IMR-90 (cell line): ENCODE results near the gene RXRB. TPM values are rescaled to one million over a fixed set of nuclear protein-coding genes. Genes with fewer than 3 reads are reported as not detected.

Source experiments
- ATAC-seq: fragments of 200-7000 bp; cut with Tn5 transposase; 2 replicates; pipeline ENCODE4 v1.9.1; 2020; ENCODE audit warnings: low read depth, mild to moderate bottlenecking, moderate library complexity
- BruUV-seq: library from RNA; stranded (reverse); fragments of 400-500 nt; replicated peaks from 2 replicates; lab custom pipeline; 2021; lab: Mats Ljungman, UMichigan
- CTCF ChIA-PET: fragments of 300-600 bp; formaldehyde crosslinking; extraction: SDS; loops from one replicate; lab custom pipeline; 2021; ENCODE audit warnings: antibody characterized with exemption; lab: Yijun Ruan, JAX
- POLR2A ChIA-PET: fragments of 300-600 bp; sonication (Branson Sonifier 250); formaldehyde crosslinking; loops from one replicate; lab custom pipeline; 2022; ENCODE audit warnings: antibody characterized with exemption; ENCODE audit not compliant: unreplicated experiment; lab: Charles Lee
- DNase-seq: peaks from one replicate; pipeline ENCODE4 v3.0.0; 2013
- H2AFZ ChIP-seq: replicated peaks from 2 replicates; pipeline ENCODE3; 2013; ENCODE audit warnings: low read length, mild to moderate bottlenecking; ENCODE audit not compliant: poor library complexity
- H2AK5ac ChIP-seq: 2 replicates; pipeline ENCODE4 v1.6.1; 2013; ENCODE audit warnings: low read depth, low read length, inconsistent platforms
- H2AK9ac ChIP-seq: replicated peaks from 2 replicates; pipeline ENCODE3; 2013; ENCODE audit warnings: mild to moderate bottlenecking, low read depth, low read length, moderate library complexity; ENCODE audit not compliant: poor library complexity
- H2BK120ac ChIP-seq: 2 replicates; pipeline ENCODE4 v1.6.1; 2013; ENCODE audit warnings: low read depth, low read length, inconsistent platforms
- H2BK15ac ChIP-seq: 3 replicates; pipeline ENCODE4 v1.6.1; 2013; ENCODE audit warnings: low read depth, low read length, inconsistent platforms
- H2BK20ac ChIP-seq: 2 replicates; pipeline ENCODE4 v1.6.1; 2013; ENCODE audit warnings: low read depth, mild to moderate bottlenecking, inconsistent platforms, low read length, moderate library complexity
- H2BK5ac ChIP-seq: 2 replicates; pipeline ENCODE4 v1.6.1; 2013; ENCODE audit warnings: mild to moderate bottlenecking, low read depth, low read length, inconsistent platforms; ENCODE audit not compliant: poor library complexity, severe bottlenecking
- H3K14ac ChIP-seq: replicated peaks from 2 replicates; pipeline ENCODE4 v1.6.1; 2013; ENCODE audit warnings: low read depth, low read length, inconsistent platforms
- H3K18ac ChIP-seq: 2 replicates; pipeline ENCODE4 v1.6.1; 2013; ENCODE audit warnings: low read depth, low read length, control low read depth
- H3K23ac ChIP-seq: 2 replicates; pipeline ENCODE4 v1.6.1; 2013; ENCODE audit warnings: low read depth, low read length, inconsistent platforms
- H3K27ac ChIP-seq: 2 replicates; pipeline ENCODE4 v1.5.1; 2013; ENCODE audit warnings: mild to moderate bottlenecking, control low read depth, low read length; ENCODE audit not compliant: insufficient read depth
- H3K27me3 ChIP-seq: 2 replicates; pipeline ENCODE4 v1.6.1; 2013; ENCODE audit warnings: low read length; ENCODE audit not compliant: control insufficient read depth, insufficient read depth
- H3K36me3 ChIP-seq: 2 replicates; pipeline ENCODE4 v1.6.1; 2013; ENCODE audit warnings: low read length, mixed read lengths; ENCODE audit not compliant: control insufficient read depth, insufficient read depth
- H3K4ac ChIP-seq: 2 replicates; pipeline ENCODE4 v1.6.1; 2013; ENCODE audit warnings: low read depth, low read length, inconsistent platforms
- H3K4me1 ChIP-seq: 2 replicates; pipeline ENCODE4 v1.6.1; 2013; ENCODE audit warnings: low read length, mixed read lengths; ENCODE audit not compliant: control insufficient read depth, insufficient read depth
- H3K4me2 ChIP-seq: 2 replicates; pipeline ENCODE4 v1.6.1; 2013; ENCODE audit warnings: low read depth, mild to moderate bottlenecking, control low read depth, low read length, moderate library complexity
- H3K4me3 ChIP-seq: 2 replicates; pipeline ENCODE4 v1.5.1; 2013; ENCODE audit warnings: low read depth, mild to moderate bottlenecking, control low read depth, low read length, moderate library complexity; ENCODE audit not compliant: insufficient read depth
- H3K56ac ChIP-seq: 2 replicates; pipeline ENCODE4 v1.6.1; 2013; ENCODE audit warnings: low read length, inconsistent platforms; ENCODE audit not compliant: insufficient read depth; ENCODE audit errors: extremely low read depth
- H3K79me1 ChIP-seq, 2 experiments: 2 replicates each; pipeline ENCODE4 v1.6.1; 2013; ENCODE audit warnings: low read length in 2 of 2, inconsistent platforms in 1 of 2, low read depth in 1 of 2
- H3K9ac ChIP-seq: 2 replicates; pipeline ENCODE4 v1.6.1; 2013; ENCODE audit warnings: low read depth, low read length, control low read depth
- H3K9me1 ChIP-seq: 2 replicates; pipeline ENCODE4 v1.6.1; 2013; ENCODE audit warnings: low read length, inconsistent platforms; ENCODE audit not compliant: insufficient read depth
- H3K9me3 ChIP-seq: 2 replicates; pipeline ENCODE4 v1.6.1; 2013; ENCODE audit warnings: low read length; ENCODE audit not compliant: control insufficient read depth, insufficient read depth
- H4K20me1 ChIP-seq: 2 replicates; pipeline ENCODE4 v1.6.1; 2013; ENCODE audit warnings: low read length, inconsistent platforms; ENCODE audit not compliant: insufficient read depth
- H4K5ac ChIP-seq: 2 replicates; pipeline ENCODE4 v1.6.1; 2013; ENCODE audit warnings: mild to moderate bottlenecking, low read depth, low read length, control low read depth
- H4K8ac ChIP-seq, 2 experiments: 2 replicates each; pipeline ENCODE4 v1.6.1; 2013; ENCODE audit warnings: low read depth in 2 of 2, low read length in 2 of 2, control low read depth in 1 of 2, inconsistent platforms in 1 of 2
- H4K91ac ChIP-seq: 2 replicates; pipeline ENCODE4 v1.6.1; 2013; ENCODE audit warnings: low read depth, low read length, inconsistent platforms; ENCODE audit not compliant: insufficient read depth
- BHLHE40 ChIP-seq: fragments of 150-350 bp; IDR thresholded peaks from 2 replicates; pipeline ENCODE4 v1.6.1; 2016; ENCODE audit warnings: mild to moderate bottlenecking, low read depth, low read length
- FOS ChIP-seq: fragments of 150-350 bp; IDR thresholded peaks from 2 replicates; pipeline ENCODE4 v1.6.1; 2016; ENCODE audit warnings: low read depth, low read length
- MAZ ChIP-seq: IDR thresholded peaks from 2 replicates; pipeline ENCODE4 v1.6.1; 2012; ENCODE audit warnings: low read depth, mild to moderate bottlenecking, low read length, improper control_type of control experiment, moderate library complexity, borderline replicate concordance
- RAD21 ChIP-seq: IDR thresholded peaks from 2 replicates; pipeline ENCODE4 v1.6.1; 2012; ENCODE audit warnings: low read length, improper control_type of control experiment
- USF2 ChIP-seq: fragments of 150-350 bp; IDR thresholded peaks from 2 replicates; pipeline ENCODE4 v1.6.1; 2017; ENCODE audit warnings: mild to moderate bottlenecking, antibody characterized with exemption, low read length, low read depth
- WGBS, 2 experiments: methylation state at CpG; one replicate each; pipeline versions ENCODE4 v1.1.5 to v1.1.7; 2013; ENCODE audit warnings: missing lambda C conversion rate in 2 of 2; ENCODE audit not compliant: insufficient read length in 1 of 2; ENCODE audit errors: extremely low coverage in 2 of 2; 5-methylcytosine and 5-hydroxymethylcytosine counted together
- dilution Hi-C: fragments of 300-500 bp; cut with HindIII; formaldehyde crosslinking; loops from one replicate; pipeline ENCODE4 v1.14.3; 2018; ENCODE audit warnings: low sequenced_read_pairs; ENCODE audit not compliant: unreplicated experiment
- in situ Hi-C: fragments of 300-500 bp; cut with MboI; formaldehyde crosslinking; loops from 3 replicates; pipeline ENCODE4 v1.14.3; 2019; ENCODE audit warnings: low sequenced_read_pairs, inconsistent platforms, mixed read lengths
- intact Hi-C: fragments of 100-400 bp; cut with micrococcal nuclease; formaldehyde crosslinking; loops from 2 replicates; pipeline ENCODE4 v1.10.0; 2022
- polyA plus RNA-seq, 3 experiments: library from polyadenylated mRNA; depleted of rRNA; stranded (reverse); fragments of >200 nt; gene quantifications; 2 replicates each; pipeline ENCODE4 v1.2.3, GENCODE V29; 2012; ENCODE audit warnings: low replicate concordance in 1 of 3
- total RNA-seq: library from RNA; depleted of rRNA; stranded (reverse); fragments of >200 nt; gene quantifications from 2 replicates; pipeline ENCODE4 v1.2.3, GENCODE V29; 2012

The RXRB gene
- total and polyA plus RNA-seq, 2 of the 4 experiments (the other 2 are of a cell fraction) = 18.6 to 53.7 TPM

GRCh38 chr6:33248643-33248931, 48.1 kb upstream of the RXRB start:
- Histone ChIP-seq H3K4me2 (peak overlapping the region; percentile 89), H3K27me3 (no peaks in the 10 kb centered on the region), H2AK5ac (peak overlapping the region; percentile 58; the same call in 1 of the 2 replicates), H3K79me1 (peaks cover 0 to 24% of the 10 kb centered on the region in 2 experiments; a peak in 2 of 4 replicates), H4K8ac (peak overlapping the region; percentile 18 to 81; a peak in 3 of 4 replicates), H3K56ac (peak overlapping the region; percentile 69), H3K14ac (peak overlapping the region; percentile 88), H2BK120ac (peak overlapping the region; percentile 83), H3K9ac (peak overlapping the region; percentile 68), H3K27ac (peak overlapping the region; percentile 84), H3K4me1 (peaks cover 12% of the 10 kb centered on the region), H3K18ac (peak overlapping the region; percentile 86), H4K91ac (peak overlapping the region; percentile 66), H3K36me3 (peaks cover 8% of the 10 kb centered on the region; the same call in 1 of the 2 replicates), H4K5ac (peak overlapping the region; percentile 47), H3K9me3 (no peaks in the 10 kb centered on the region), H2BK5ac (peak overlapping the region; percentile 81), H3K4me3 (peak overlapping the region; percentile 46), H3K9me1 (peaks cover 11% of the 10 kb centered on the region), H3K4ac (peak overlapping the region; percentile 92), H2AFZ (peak overlapping the region; percentile 94), H2AK9ac (peak overlapping the region; percentile 97), H2BK20ac (peak overlapping the region; percentile 64), H3K23ac (peak overlapping the region; percentile 95), H4K20me1 (peaks cover 3% of the 10 kb centered on the region; the same call in 1 of the 2 replicates), H2BK15ac (peak overlapping the region; percentile 33; the same call in 1 of the 3 replicates)
- WGBS, 2 experiments = 2% methylated on average over 8 of the region's 18 CpGs; no CpG with 5 or more reads in 1 of the 2 experiments
- TF ChIP-seq RAD21 (no peak), USF2 (peak; percentile 4; the same call in 1 of the 2 replicates), MAZ (no peak), FOS (no peak), BHLHE40 (no peak)
- DNase-seq (no peak), ATAC-seq (peak; percentile 7)
- ChIA-PET POLR2A (no interaction called here), CTCF (interaction anchor here (0.6 to 1.4 kb wide), 7 partner anchors 13 to 232 kb away, joined by 3 to 6 read pairs (median 3); no protein-coding TSS in a partner anchor)
- dilution Hi-C loops (no loop called here), intact Hi-C loops (loop anchor here (1.0 to 5.0 kb wide), 7 partner anchors 48 to 361 kb away; partner anchors contain the start of genes RXRB and SLC39A7), in situ Hi-C loops (loop anchor here (5.0 to 10.0 kb wide), 3 partner anchors 86 to 231 kb away; no protein-coding TSS in a partner anchor)
- BruUV-seq = no TSS peak
